Neural progenitor cell (in vitro differentiated cells): ENCODE data around the gene LRCOL1.

ENCODE experiments used
- EZH2 ChIP-seq: fragments of 200-600 bp; sonication (generic); IDR thresholded peaks from 2 replicates; pipeline ENCODE4 v1.6.1; 2017; ENCODE audit warnings: antibody characterized with exemption, mild to moderate bottlenecking, moderate library complexity
- TF ChIP-seq, protein P1 (sequence below): fragments of 200-600 bp; sonication (generic); IDR thresholded peaks from 2 replicates; pipeline ENCODE4 v1.5.1; 2017; ENCODE audit warnings: antibody characterized with exemption, mild to moderate bottlenecking

DNA sequence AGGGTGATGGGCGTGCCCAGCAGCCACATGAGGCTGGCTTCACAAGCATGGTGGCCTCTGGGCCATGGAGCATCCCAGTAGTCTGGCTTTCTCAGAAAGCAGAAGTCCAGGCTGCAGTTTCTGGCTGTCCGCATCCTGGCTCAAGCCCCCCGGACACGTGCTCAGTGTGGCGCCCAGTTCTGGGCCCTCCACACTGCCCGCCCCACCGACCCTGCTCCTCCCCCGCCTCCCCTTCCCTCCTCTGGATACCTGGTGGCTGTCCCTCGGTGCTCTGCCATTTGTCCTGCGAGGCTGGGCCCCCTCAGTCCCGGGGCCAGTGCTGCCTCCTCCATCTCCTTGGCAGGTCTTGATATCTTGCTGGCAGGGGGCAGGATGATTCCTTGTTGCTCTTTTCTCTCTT, 31.6 kb downstream of the LRCOL1 start:
- TF ChIP-seq, protein P1, sequence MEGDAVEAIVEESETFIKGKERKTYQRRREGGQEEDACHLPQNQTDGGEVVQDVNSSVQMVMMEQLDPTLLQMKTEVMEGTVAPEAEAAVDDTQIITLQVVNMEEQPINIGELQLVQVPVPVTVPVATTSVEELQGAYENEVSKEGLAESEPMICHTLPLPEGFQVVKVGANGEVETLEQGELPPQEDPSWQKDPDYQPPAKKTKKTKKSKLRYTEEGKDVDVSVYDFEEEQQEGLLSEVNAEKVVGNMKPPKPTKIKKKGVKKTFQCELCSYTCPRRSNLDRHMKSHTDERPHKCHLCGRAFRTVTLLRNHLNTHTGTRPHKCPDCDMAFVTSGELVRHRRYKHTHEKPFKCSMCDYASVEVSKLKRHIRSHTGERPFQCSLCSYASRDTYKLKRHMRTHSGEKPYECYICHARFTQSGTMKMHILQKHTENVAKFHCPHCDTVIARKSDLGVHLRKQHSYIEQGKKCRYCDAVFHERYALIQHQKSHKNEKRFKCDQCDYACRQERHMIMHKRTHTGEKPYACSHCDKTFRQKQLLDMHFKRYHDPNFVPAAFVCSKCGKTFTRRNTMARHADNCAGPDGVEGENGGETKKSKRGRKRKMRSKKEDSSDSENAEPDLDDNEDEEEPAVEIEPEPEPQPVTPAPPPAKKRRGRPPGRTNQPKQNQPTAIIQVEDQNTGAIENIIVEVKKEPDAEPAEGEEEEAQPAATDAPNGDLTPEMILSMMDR, result no peak
- no peak for TF ChIP-seq EZH2
